ENCODE results near the gene MAP2. TPM values are rescaled to one million over a fixed set of nuclear protein-coding genes. Genes with fewer than 3 reads are reported as not detected.
"Not testable (repeated sequence)": the region's sequence is repeated elsewhere in the genome, so short reads cannot be mapped to it uniquely, and the experiment has no call there.

Gene MAP2
- total and polyA plus RNA-seq, 7 experiments from 2014 or later, result 0.38 to 0.89 (median 0.47) TPM; not detected in 3

DNA sequence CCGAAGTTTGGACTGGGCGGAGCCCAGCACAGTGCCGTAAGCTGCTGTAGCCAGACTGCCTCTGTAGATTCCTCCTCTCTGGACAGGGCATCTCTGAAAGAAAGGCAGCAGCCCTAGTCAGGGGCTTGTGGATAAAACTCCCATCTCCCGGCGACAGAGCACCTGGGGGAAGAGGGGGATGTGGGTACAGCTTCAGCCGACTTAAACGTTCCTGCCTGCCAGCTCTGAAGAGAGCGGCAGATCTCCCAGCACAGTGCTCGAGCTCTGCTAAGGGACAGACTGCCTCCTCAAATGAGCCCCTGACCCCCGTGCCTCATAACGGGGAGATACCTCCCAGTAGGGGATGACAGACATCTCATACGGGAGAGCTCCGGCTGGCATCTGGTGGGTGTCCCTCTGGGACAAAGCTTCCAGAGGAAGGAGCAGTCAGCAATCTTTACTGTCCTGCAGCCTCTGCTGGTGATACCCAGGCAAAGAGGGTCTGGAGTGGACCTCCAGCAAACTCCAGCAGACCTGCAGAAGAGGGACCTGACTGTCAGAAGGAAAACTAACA lies 71.3 kb downstream of the MAP2 start:
- H3K27ac Mint-ChIP-seq; H3K36me3 ChIP-seq (ENCODE audit: control insufficient read depth in 2 of 3, insufficient read depth in 3 of 3, low read length in 3 of 3): not testable (repeated sequence)

DNA sequence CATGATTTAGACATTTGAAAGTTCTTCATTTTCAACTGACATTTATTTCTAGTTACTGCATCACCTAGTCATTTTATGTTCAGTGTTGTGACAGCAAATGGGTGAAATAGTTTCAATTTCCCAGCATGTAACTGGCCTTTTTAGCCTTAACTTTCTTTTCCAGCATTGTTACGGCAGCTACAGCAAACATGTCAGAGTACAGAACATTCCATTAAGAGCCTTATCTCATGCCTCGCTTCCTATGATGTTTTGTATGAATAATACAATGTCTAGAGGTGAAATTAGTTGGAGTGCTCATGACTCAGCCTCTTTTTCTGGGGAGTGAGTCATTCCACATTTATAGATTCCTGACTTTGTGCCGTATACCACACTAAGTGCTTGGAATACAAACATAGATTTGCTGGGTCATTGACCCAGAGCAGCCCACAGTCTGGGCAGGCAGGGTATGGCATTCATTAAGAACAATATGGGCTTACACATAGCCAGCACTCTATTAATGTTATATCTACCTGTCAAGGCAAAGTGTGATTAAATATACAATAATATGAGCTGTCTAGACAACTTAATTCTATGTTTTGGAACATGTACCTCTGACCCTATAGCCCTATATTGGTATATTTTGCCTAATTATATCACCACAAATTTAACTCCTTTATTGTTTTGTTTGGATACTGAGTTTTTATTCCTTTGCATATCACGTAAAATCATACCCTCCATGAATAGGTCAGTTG lies 72.2 kb downstream of the MAP2 start:
- no peak for DNase-seq
- Mint-ChIP-seq H3K27me3 (no peaks in the 10 kb centered on the region), H3K36me3 (peaks cover 0 to 7% (median 0%) of the 10 kb centered on the region in 5 donors), H3K27ac (no peak overlapping the region), H3K4me3 (no peak overlapping the region), H3K4me1 (peaks cover 0 to 2% (median 0%) of the 10 kb centered on the region in 7 donors), H3K9me3 (peaks cover 0 to 44% (median 13%) of the 10 kb centered on the region in 11 donors)
- ChIA-PET POLR2A (no interaction called here), CTCF (no interaction called here)
- no peaks in the 10 kb centered on the region for H3K27me3 ChIP-seq (ENCODE audit: control insufficient read depth in 2 of 2, insufficient read depth in 2 of 2, low read length in 2 of 2)
- no peak overlapping the region for H3K27ac ChIP-seq (ENCODE audit: low read depth, low read length)
- ATAC-seq, result no peak
- intact Hi-C loops (cut with micrococcal nuclease), result no loop called here
- no peaks in the 10 kb centered on the region for H3K36me3 ChIP-seq (ENCODE audit: control insufficient read depth in 2 of 3, insufficient read depth in 3 of 3, low read length in 3 of 3)
- no peak overlapping the region for H3K4me3 ChIP-seq (ENCODE audit: low read length)
- H3K9me3 ChIP-seq (ENCODE audit: control insufficient read depth in 2 of 3, low read length in 3 of 3), result peaks cover 0 to 9% (median 0%) of the 10 kb centered on the region in 3 experiments
- no peaks in the 10 kb centered on the region for H3K4me1 ChIP-seq (ENCODE audit: control insufficient read depth in 2 of 2, insufficient read depth in 2 of 2, low read length in 2 of 2)

More for the DNA sequence above, 71.3 kb downstream of the MAP2 start:
- H3K36me3 Mint-ChIP-seq; H3K4me3 ChIP-seq (ENCODE audit: low read length); H3K4me3 Mint-ChIP-seq; H3K4me1 Mint-ChIP-seq; H3K27me3 Mint-ChIP-seq; DNase-seq; POLR2A ChIA-PET; H3K27me3 ChIP-seq (ENCODE audit: control insufficient read depth in 2 of 2, insufficient read depth in 2 of 2, low read length in 2 of 2); H3K9me3 ChIP-seq (ENCODE audit: control insufficient read depth in 2 of 3, low read length in 3 of 3); CTCF ChIA-PET; ATAC-seq; intact Hi-C loops (cut with micrococcal nuclease); H3K4me1 ChIP-seq (ENCODE audit: control insufficient read depth in 2 of 2, insufficient read depth in 2 of 2, low read length in 2 of 2); H3K27ac ChIP-seq (ENCODE audit: low read depth, low read length): not testable (repeated sequence)
- peaks cover 3 to 49% (median 15%) of the 10 kb centered on the region in 11 donors for H3K9me3 Mint-ChIP-seq

- ChIA-PET CTCF (no interaction called here), POLR2A (no interaction called here)
- Histone ChIP-seq H3K9me3 (ENCODE audit: control insufficient read depth in 2 of 3, low read length in 3 of 3) (peaks cover 0 to 9% (median 0%) of the 10 kb centered on the region in 3 experiments), H3K27me3 (ENCODE audit: control insufficient read depth in 2 of 2, insufficient read depth in 2 of 2, low read length in 2 of 2) (no peaks in the 10 kb centered on the region), H3K4me3 (ENCODE audit: low read length) (no peak overlapping the region), H3K27ac (ENCODE audit: low read depth, low read length) (no peak overlapping the region), H3K36me3 (ENCODE audit: control insufficient read depth in 2 of 3, insufficient read depth in 3 of 3, low read length in 3 of 3) (no peaks in the 10 kb centered on the region), H3K4me1 (ENCODE audit: control insufficient read depth in 2 of 2, insufficient read depth in 2 of 2, low read length in 2 of 2) (no peaks in the 10 kb centered on the region)
- peaks cover 0 to 7% (median 0%) of the 10 kb centered on the region in 5 donors for H3K36me3 Mint-ChIP-seq
- intact Hi-C loops (cut with micrococcal nuclease), result no loop called here
- peaks cover 0 to 40% (median 10%) of the 10 kb centered on the region in 11 donors for H3K9me3 Mint-ChIP-seq
- H3K27me3 Mint-ChIP-seq, result no peaks in the 10 kb centered on the region
- ATAC-seq (no peak), DNase-seq (no peak)
- H3K27ac Mint-ChIP-seq, result no peak overlapping the region
- peaks cover 0 to 2% (median 0%) of the 10 kb centered on the region in 7 donors for H3K4me1 Mint-ChIP-seq
- H3K4me3 Mint-ChIP-seq, result no peak overlapping the region
Measured at GRCh38 chr2:209496586-209496982, 72.7 kb downstream of the MAP2 start.

DNA sequence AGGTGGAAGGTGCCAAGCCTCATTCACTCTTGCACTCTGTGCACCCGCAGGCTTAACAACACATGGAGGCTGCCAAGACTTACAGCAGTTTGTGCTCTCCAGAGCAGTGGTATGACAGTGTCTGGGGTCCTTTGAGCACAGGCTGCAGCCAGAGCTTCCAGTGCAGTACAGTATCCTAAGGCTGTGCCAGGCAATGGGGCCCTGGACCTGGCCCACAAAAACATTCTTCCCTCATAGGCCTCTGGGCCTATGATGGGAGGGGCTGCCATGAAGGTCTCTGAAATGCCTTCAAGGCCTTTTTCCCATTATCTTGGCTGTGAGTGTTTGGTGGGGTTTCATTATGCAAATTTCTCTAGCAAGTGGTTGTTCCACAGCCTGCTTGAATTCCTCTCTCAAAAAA lies 74.8 kb downstream of the MAP2 start:
- no peaks in the 10 kb centered on the region for H3K4me1 ChIP-seq (ENCODE audit: control insufficient read depth in 2 of 2, insufficient read depth in 2 of 2, low read length in 2 of 2)
- H3K9me3 ChIP-seq (ENCODE audit: control insufficient read depth in 2 of 3, low read length in 3 of 3), result peaks cover 0 to 9% (median 0%) of the 10 kb centered on the region in 3 experiments
- no peaks in the 10 kb centered on the region for H3K4me1 Mint-ChIP-seq
- H3K27me3 Mint-ChIP-seq, result no peaks in the 10 kb centered on the region
- no peak overlapping the region for H3K27ac Mint-ChIP-seq
- CTCF ChIA-PET, result interaction anchor here (0.6 kb wide), 1 partner anchor 164 kb away, joined by 3 read pairs; no protein-coding TSS in a partner anchor
- intact Hi-C loops (cut with micrococcal nuclease), result no loop called here
- H3K36me3 ChIP-seq (ENCODE audit: control insufficient read depth in 2 of 3, insufficient read depth in 3 of 3, low read length in 3 of 3), result no peaks in the 10 kb centered on the region
- POLR2A ChIA-PET, result no interaction called here
- peaks cover 0 to 7% (median 0%) of the 10 kb centered on the region in 5 donors for H3K36me3 Mint-ChIP-seq
- DNase-seq (no peak), ATAC-seq (no peak)
- peaks cover 0 to 40% (median 10%) of the 10 kb centered on the region in 11 donors for H3K9me3 Mint-ChIP-seq
- no peak overlapping the region for H3K27ac ChIP-seq (ENCODE audit: low read depth, low read length)
- H3K4me3 ChIP-seq (ENCODE audit: low read length), result no peak overlapping the region
- no peak overlapping the region for H3K4me3 Mint-ChIP-seq
- no peaks in the 10 kb centered on the region for H3K27me3 ChIP-seq (ENCODE audit: control insufficient read depth in 2 of 2, insufficient read depth in 2 of 2, low read length in 2 of 2)

DNA sequence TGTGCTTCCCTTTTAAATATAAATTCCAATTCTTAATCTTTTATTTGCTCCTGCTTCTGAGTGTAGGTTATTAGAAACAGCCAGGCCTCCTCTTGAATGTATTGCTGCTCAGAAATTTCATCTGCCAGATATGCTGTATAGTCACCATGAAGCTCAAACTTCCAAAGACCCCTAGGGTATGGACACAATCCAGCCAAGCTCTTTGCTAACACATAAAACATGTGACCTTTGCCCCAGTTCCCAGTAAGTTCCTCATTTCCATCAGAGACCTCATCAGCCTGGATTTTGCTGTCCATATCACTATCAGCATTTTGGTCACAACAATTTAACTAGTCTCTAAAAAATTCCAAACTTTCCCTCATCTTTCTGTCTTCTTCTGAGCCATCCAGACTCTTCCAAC lies 75.2 kb downstream of the MAP2 start:
- Mint-ChIP-seq H3K27me3 (no peaks in the 10 kb centered on the region), H3K27ac (no peak overlapping the region), H3K4me1 (no peaks in the 10 kb centered on the region), H3K9me3 (peaks cover 0 to 40% (median 9%) of the 10 kb centered on the region in 11 donors), H3K36me3 (peaks cover 0 to 7% (median 0%) of the 10 kb centered on the region in 5 donors), H3K4me3 (no peak overlapping the region)
- no peak overlapping the region for H3K4me3 ChIP-seq (ENCODE audit: low read length)
- ChIA-PET POLR2A (no interaction called here), CTCF (no interaction called here)
- ATAC-seq (no peak), DNase-seq (no peak)
- no peaks in the 10 kb centered on the region for H3K4me1 ChIP-seq (ENCODE audit: control insufficient read depth in 2 of 2, insufficient read depth in 2 of 2, low read length in 2 of 2)
- H3K27me3 ChIP-seq (ENCODE audit: control insufficient read depth in 2 of 2, insufficient read depth in 2 of 2, low read length in 2 of 2), result no peaks in the 10 kb centered on the region
- no peak overlapping the region for H3K27ac ChIP-seq (ENCODE audit: low read depth, low read length)
- H3K36me3 ChIP-seq (ENCODE audit: control insufficient read depth in 2 of 3, insufficient read depth in 3 of 3, low read length in 3 of 3), result no peaks in the 10 kb centered on the region
- peaks cover 0 to 9% (median 0%) of the 10 kb centered on the region in 3 experiments for H3K9me3 ChIP-seq (ENCODE audit: control insufficient read depth in 2 of 3, low read length in 3 of 3)
- intact Hi-C loops (cut with micrococcal nuclease), result no loop called here

- no peaks in the 10 kb centered on the region for H3K27me3 Mint-ChIP-seq
- H3K27ac ChIP-seq (ENCODE audit: low read depth, low read length), result no peak overlapping the region
- H3K4me3 Mint-ChIP-seq, result no peak overlapping the region
- intact Hi-C loops (cut with micrococcal nuclease), result no loop called here
- peaks cover 0 to 9% (median 0%) of the 10 kb centered on the region in 3 experiments for H3K9me3 ChIP-seq (ENCODE audit: control insufficient read depth in 2 of 3, low read length in 3 of 3)
- CTCF ChIA-PET, result no interaction called here
- no peak for ATAC-seq
- no peaks in the 10 kb centered on the region for H3K4me1 ChIP-seq (ENCODE audit: control insufficient read depth in 2 of 2, insufficient read depth in 2 of 2, low read length in 2 of 2)
- H3K4me1 Mint-ChIP-seq, result no peaks in the 10 kb centered on the region
- peaks cover 0 to 7% (median 0%) of the 10 kb centered on the region in 5 donors for H3K36me3 Mint-ChIP-seq
- POLR2A ChIA-PET, result no interaction called here
- no peaks in the 10 kb centered on the region for H3K27me3 ChIP-seq (ENCODE audit: control insufficient read depth in 2 of 2, insufficient read depth in 2 of 2, low read length in 2 of 2)
- DNase-seq, result no peak
- H3K9me3 Mint-ChIP-seq, result peaks cover 0 to 33% (median 7%) of the 10 kb centered on the region in 11 donors
- no peak overlapping the region for H3K27ac Mint-ChIP-seq
- no peaks in the 10 kb centered on the region for H3K36me3 ChIP-seq (ENCODE audit: control insufficient read depth in 2 of 3, insufficient read depth in 3 of 3, low read length in 3 of 3)
- no peak overlapping the region for H3K4me3 ChIP-seq (ENCODE audit: low read length)
Measured at GRCh38 chr2:209501579-209501978, 77.7 kb downstream of the MAP2 start.

- no peaks in the 10 kb centered on the region for H3K9me3 ChIP-seq (ENCODE audit: control insufficient read depth in 2 of 3, low read length in 3 of 3)
- no peak for ATAC-seq
- Mint-ChIP-seq H3K27ac (no peak overlapping the region), H3K27me3 (no peaks in the 10 kb centered on the region), H3K36me3 (no peaks in the 10 kb centered on the region), H3K4me3 (no peak overlapping the region), H3K4me1 (no peaks in the 10 kb centered on the region), H3K9me3 (peaks cover 0 to 3% (median 0%) of the 10 kb centered on the region in 11 donors)
- DNase-seq, result no peak
- ChIA-PET CTCF (no interaction called here), POLR2A (no interaction called here)
- intact Hi-C loops (cut with micrococcal nuclease), result no loop called here
- H3K36me3 ChIP-seq (ENCODE audit: control insufficient read depth in 2 of 3, insufficient read depth in 3 of 3, low read length in 3 of 3), result no peaks in the 10 kb centered on the region
- no peak overlapping the region for H3K27ac ChIP-seq (ENCODE audit: low read depth, low read length)
- no peaks in the 10 kb centered on the region for H3K27me3 ChIP-seq (ENCODE audit: control insufficient read depth in 2 of 2, insufficient read depth in 2 of 2, low read length in 2 of 2)
- H3K4me1 ChIP-seq (ENCODE audit: control insufficient read depth in 2 of 2, insufficient read depth in 2 of 2, low read length in 2 of 2), result no peaks in the 10 kb centered on the region
- no peak overlapping the region for H3K4me3 ChIP-seq (ENCODE audit: low read length)
Measured at GRCh38 chr2:209505410-209505809, 81.6 kb downstream of the MAP2 start.
